Measurements from ENCODE around the gene RPH3AL. TPM values are rescaled to one million over a fixed set of nuclear protein-coding genes. Genes with fewer than 3 reads are reported as not detected.

The RPH3AL gene
- total RNA-seq, 1 experiment from 2014 or later, result 3.0 TPM

DNA sequence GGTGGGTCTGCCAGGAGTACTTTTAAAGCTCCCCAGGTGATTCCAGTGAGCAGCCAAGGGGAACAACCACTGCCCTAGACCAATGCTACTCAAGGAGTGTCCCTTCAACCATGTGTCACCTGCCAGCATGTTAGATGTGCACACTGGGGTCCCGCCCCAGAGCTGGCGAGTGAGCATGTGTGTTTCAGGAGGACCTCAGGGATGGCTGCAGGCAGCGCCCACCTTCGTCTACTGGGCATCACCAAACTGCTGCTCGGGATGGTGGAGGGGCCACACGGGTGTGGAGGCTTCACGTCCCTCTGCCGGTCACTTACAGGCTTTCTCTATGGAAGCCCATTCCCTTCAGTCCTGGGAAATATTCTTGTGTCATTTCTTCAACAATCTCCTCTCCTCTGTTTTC, 142.2 kb downstream of the RPH3AL start:
- no peak overlapping the region for H3K9ac ChIP-seq (ENCODE audit: extremely low read depth, insufficient read length, low read length)
- no peaks in the 10 kb centered on the region for H3K23me2 ChIP-seq (ENCODE audit: insufficient read length, low read depth, low read length, poor library complexity, severe bottlenecking)
- H2BK120ac ChIP-seq (ENCODE audit: low read depth, low read length, poor library complexity, severe bottlenecking), result no peak overlapping the region
- H2AFZ ChIP-seq (ENCODE audit: low read length), result no peak overlapping the region
- no peak for DNase-seq
- H2BK12ac ChIP-seq (ENCODE audit: insufficient read length, low read depth, low read length), result no peak overlapping the region
- peaks cover 0 to 8% (median 5%) of the 10 kb centered on the region in 3 experiments; a peak in 5 of 7 replicates for H3K36me3 Mint-ChIP-seq (ENCODE audit: insufficient read depth in 1 of 3, low read depth in 3 of 3)
- H3K4me2 ChIP-seq (ENCODE audit: insufficient read depth, insufficient read length, low read length), result no peak overlapping the region
- H2BK15ac ChIP-seq (ENCODE audit: low read depth, low read length), result no peak overlapping the region
- no peak overlapping the region; the same call in 1 of the 2 replicates for H3K14ac ChIP-seq (ENCODE audit: insufficient read depth, low read length)
- H2BK5ac ChIP-seq (ENCODE audit: insufficient read length, low read length), result no peak overlapping the region
- peaks cover 4% of the 10 kb centered on the region for H3K27me3 Mint-ChIP-seq (ENCODE audit: low read depth)
- H3K27ac Mint-ChIP-seq, result no peak overlapping the region
- peaks cover 0 to 6% of the 10 kb centered on the region in 2 experiments; a peak in 2 of 4 replicates for H3K4me1 Mint-ChIP-seq
- H3K23ac ChIP-seq (ENCODE audit: insufficient read length, low read depth, low read length), result no peak overlapping the region
- no peak overlapping the region for H2BK20ac ChIP-seq (ENCODE audit: low read depth, low read length, poor library complexity, severe bottlenecking)
- H3K27me3 ChIP-seq (ENCODE audit: insufficient read depth, low read length), result no peaks in the 10 kb centered on the region
- H4K20me1 ChIP-seq (ENCODE audit: control insufficient read depth, insufficient read depth, insufficient read length), result no peaks in the 10 kb centered on the region
- no peak overlapping the region for H4K8ac ChIP-seq (replicated peaks; ENCODE audit: insufficient read length, low read depth, low read length)
- TF ChIP-seq, protein P1, sequence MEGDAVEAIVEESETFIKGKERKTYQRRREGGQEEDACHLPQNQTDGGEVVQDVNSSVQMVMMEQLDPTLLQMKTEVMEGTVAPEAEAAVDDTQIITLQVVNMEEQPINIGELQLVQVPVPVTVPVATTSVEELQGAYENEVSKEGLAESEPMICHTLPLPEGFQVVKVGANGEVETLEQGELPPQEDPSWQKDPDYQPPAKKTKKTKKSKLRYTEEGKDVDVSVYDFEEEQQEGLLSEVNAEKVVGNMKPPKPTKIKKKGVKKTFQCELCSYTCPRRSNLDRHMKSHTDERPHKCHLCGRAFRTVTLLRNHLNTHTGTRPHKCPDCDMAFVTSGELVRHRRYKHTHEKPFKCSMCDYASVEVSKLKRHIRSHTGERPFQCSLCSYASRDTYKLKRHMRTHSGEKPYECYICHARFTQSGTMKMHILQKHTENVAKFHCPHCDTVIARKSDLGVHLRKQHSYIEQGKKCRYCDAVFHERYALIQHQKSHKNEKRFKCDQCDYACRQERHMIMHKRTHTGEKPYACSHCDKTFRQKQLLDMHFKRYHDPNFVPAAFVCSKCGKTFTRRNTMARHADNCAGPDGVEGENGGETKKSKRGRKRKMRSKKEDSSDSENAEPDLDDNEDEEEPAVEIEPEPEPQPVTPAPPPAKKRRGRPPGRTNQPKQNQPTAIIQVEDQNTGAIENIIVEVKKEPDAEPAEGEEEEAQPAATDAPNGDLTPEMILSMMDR (conservative IDR thresholded peaks at IDR 0.05), result no peak
- no peaks in the 10 kb centered on the region for H3K79me1 ChIP-seq (ENCODE audit: insufficient read depth, low read depth, low read length, poor library complexity, severe bottlenecking)
- no peaks in the 10 kb centered on the region for H3K4me1 ChIP-seq (ENCODE audit: insufficient read depth, low read length)
- no peak overlapping the region for H3K4me3 Mint-ChIP-seq
- H3K4ac ChIP-seq (ENCODE audit: low read depth, low read length), result no peak overlapping the region
- no peak overlapping the region for H4K5ac ChIP-seq (ENCODE audit: insufficient read length, low read depth, low read length)
- no peak overlapping the region for H3K27ac ChIP-seq (ENCODE audit: insufficient read length, low read depth, low read length)
- H4K91ac ChIP-seq (ENCODE audit: insufficient read length, low read depth, low read length), result no peak overlapping the region
- no peak overlapping the region for H2AK5ac ChIP-seq (ENCODE audit: insufficient read length, low read length)
- no CpG with 5 or more reads among the region's 8 CpGs for WGBS (ENCODE audit: extremely low coverage, insufficient read length, low lambda C conversion rate)
- peaks cover 7 to 18% of the 10 kb centered on the region in 2 experiments; a peak in 3 of 5 replicates for H3K9me3 Mint-ChIP-seq
- H3T11ph ChIP-seq (ENCODE audit: low read length), result no peak overlapping the region
- no peaks in the 10 kb centered on the region for H3K79me2 ChIP-seq (ENCODE audit: insufficient read depth, low read length)
- no peaks in the 10 kb centered on the region for H3K9me3 ChIP-seq (ENCODE audit: control insufficient read depth, low read depth, low read length)
- H3K18ac ChIP-seq (ENCODE audit: insufficient read length, low read depth, low read length), result no peak overlapping the region
- no peak overlapping the region for H3K56ac ChIP-seq (ENCODE audit: insufficient read length, low read depth, low read length)

Data from H9 (cell line).